LNCAP (cell line): ENCODE data around the gene PLPPR1.

Source experiments
- TF ChIP-seq, protein P1 (sequence below): fragments of 450-650 bp; IDR thresholded peaks from 2 replicates; pipeline ENCODE4 v1.5.1; 2017; ENCODE audit warnings: mild to moderate bottlenecking

Gene PLPPR1

DNA sequence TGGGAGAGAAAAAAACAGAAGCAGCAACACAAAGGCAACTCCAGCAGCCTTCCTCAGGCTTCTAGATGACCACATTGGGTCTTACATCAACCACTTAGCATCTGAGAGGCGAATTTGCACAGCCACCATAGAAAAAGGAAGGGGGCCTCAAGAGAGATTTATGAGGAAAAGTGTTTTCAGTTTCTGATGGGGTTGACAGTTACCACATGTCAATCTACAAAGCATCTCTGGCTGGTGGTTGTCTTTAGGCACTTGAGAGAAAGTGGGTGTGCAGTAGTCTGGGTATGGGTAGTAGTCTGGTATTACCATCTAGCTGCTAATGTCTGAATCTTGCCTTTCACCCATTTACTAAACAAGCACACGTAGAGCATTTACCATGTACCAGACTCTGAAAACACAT lies 218.8 kb downstream of the PLPPR1 start:
- TF ChIP-seq, protein P1, sequence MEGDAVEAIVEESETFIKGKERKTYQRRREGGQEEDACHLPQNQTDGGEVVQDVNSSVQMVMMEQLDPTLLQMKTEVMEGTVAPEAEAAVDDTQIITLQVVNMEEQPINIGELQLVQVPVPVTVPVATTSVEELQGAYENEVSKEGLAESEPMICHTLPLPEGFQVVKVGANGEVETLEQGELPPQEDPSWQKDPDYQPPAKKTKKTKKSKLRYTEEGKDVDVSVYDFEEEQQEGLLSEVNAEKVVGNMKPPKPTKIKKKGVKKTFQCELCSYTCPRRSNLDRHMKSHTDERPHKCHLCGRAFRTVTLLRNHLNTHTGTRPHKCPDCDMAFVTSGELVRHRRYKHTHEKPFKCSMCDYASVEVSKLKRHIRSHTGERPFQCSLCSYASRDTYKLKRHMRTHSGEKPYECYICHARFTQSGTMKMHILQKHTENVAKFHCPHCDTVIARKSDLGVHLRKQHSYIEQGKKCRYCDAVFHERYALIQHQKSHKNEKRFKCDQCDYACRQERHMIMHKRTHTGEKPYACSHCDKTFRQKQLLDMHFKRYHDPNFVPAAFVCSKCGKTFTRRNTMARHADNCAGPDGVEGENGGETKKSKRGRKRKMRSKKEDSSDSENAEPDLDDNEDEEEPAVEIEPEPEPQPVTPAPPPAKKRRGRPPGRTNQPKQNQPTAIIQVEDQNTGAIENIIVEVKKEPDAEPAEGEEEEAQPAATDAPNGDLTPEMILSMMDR: no peak

DNA sequence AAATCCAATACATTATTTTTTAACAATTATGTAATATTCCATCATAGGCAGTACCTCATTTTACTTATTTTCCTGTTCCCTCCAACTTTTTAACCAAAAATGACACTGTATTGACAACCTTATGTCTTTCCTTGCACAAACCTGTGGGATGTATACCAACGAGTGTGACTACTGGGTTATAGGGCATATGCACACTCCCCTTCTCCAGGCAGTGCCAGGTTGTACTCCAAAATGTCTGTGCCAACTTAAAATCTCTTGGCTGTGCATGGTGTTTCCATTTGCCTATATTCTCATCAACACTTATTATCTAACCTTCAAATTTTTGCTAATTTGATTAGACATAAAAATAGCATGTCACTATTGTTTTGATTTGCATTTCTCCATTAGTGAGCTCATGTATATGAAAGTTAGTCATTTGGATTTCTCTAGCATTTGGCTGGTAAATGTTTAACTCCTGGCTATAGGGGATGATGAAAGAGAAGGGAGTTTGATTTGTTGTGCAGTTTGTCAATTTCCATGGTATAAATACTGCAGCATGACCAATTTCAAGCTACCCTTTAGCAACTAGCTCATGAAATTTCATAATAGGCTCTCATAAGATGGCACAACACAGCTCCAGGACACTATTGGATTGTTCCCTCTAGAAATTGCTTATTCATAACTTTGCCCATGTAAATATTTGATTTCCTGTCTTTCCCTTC lies 226.4 kb downstream of the PLPPR1 start:
- TF ChIP-seq, protein P1: no peak

DNA sequence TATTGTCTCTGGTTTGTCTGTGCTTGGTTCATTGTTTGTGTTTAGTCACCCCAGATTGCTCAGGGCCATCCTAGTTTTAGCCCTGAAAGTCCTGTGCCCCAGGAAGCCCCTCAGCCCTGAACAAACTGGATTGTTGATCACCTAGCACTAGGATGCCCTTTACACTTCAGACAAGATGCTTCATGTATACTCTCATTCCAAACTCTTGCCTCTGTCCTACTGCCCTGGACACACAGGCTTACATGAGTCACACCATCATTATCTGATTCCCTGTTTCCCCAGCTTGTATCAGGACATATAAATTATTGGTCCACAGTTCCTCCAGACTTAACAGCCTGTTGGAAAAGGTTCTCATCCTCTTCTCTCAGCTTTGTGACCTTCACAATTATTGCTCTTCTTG lies 236.2 kb downstream of the PLPPR1 start:
- TF ChIP-seq, protein P1: no peak

DNA sequence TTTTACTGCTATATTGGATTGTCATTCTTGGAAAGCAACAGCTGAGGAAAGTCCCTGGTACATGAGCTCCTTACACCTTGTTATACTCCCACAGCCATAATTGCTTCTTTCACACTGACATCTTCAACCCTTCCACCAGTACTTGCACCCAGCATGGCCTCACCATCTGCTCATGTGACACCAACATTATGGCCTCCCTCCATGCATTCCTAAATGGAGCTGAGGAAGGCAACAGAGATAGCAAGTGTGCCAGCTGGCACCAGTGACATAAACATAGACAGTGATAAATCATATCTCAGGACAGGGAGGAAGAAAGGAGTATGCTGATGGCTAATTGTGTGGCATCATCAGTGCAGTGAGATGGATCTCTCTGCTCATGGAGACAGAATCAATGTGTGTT lies 236.7 kb downstream of the PLPPR1 start:
- TF ChIP-seq, protein P1: no peak

DNA sequence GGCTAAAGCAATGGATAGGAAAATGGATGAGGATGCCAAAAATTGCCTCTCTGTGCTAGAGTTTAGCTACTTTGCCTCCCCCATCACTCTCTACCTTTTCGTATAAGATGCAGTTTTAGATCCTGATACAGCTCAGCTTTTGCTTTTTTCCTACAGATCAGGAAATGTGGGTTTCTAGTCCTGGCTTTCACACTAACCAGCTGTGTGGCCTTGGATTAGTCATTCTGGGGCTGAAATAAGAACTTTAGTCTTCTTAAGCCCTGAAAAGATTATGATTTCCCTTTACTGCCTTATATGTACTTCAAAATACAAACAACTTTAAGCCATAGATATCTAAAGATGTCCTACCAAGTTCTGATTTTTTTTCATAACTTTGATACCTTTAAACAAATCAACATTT lies 239.9 kb downstream of the PLPPR1 start:
- TF ChIP-seq, protein P1: no peak

DNA sequence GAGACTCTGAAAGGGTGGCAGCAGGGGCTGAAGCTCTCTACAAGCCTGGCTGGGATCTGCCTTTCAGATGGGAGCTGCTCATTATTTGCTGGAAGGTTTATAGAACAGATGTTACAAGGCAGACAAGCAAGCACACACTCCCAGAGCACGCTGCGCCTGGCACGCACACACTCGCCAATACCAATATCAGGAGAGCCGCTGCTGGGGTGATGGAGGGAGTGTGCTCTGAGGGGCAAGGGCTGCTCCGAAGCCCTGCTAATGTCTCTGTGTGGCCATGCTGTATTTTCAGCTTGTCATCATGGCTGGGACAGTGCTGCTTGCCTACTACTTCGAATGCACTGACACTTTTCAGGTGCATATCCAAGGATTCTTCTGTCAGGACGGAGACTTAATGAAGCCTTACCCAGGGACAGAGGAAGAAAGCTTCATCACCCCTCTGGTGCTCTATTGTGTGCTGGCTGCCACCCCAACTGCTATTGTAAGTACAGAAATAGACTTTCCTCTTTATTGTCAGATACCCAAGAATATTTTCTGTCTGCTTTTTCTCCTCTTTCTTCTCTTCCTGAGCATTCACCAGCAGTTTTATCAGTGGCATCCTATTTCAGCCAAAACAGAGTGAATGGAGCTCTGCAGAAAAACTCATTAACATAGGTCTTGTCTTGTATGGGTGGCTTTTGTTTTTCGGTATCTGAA lies 241.2 kb downstream of the PLPPR1 start:
- TF ChIP-seq, protein P1: no peak

DNA sequence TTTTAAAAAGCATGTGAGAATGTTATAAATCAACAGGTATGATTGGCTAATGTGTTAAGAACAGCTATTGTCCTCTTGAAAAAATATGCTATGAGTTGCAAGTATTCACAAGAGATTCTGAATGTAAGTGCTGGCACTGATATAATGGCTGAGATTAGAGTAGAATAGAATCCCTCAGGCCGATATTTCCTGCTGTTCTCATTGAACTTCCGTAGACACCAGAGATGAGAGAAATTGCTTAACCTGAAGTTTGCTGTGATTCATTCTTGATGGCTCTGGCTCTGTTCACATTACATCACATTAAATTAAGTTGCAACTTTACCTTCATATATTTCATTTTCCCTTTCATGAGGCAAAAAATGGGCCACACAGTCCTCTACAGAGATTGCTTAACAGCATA lies 241.8 kb downstream of the PLPPR1 start:
- TF ChIP-seq, protein P1: no peak
